Stomach (tissue), 4 donors: Measurements from ENCODE around the gene DPP6.

Experiments
- POLR2A ChIP-seq, 4 donors: fragments of 450-650 bp; IDR thresholded peaks; one replicate each; pipeline ENCODE4 v1.6.1; 2016; ENCODE audit warnings: antibody characterized with exemption in 4 of 4, control low read depth in 2 of 4, mild to moderate bottlenecking in 1 of 4, moderate library complexity in 1 of 4
- POLR2AphosphoS5 ChIP-seq, 3 donors: sonication (generic); formaldehyde crosslinking; IDR thresholded peaks; one replicate each; pipeline ENCODE4 v1.6.1; 2016; ENCODE audit warnings: antibody characterized with exemption in 3 of 3
- TF ChIP-seq, protein P1 (sequence below), 7 experiments: fragments of 450-650 bp in 4 of 7; fragments of 200-600 bp in 3 of 7; sonication (generic) in 3 of 7; IDR thresholded peaks; one replicate each; pipeline ENCODE4 v1.5.1; 2016 to 2019; ENCODE audit warnings: antibody characterized with exemption in 7 of 7, control low read depth in 2 of 7, mild to moderate bottlenecking in 1 of 7

DNA sequence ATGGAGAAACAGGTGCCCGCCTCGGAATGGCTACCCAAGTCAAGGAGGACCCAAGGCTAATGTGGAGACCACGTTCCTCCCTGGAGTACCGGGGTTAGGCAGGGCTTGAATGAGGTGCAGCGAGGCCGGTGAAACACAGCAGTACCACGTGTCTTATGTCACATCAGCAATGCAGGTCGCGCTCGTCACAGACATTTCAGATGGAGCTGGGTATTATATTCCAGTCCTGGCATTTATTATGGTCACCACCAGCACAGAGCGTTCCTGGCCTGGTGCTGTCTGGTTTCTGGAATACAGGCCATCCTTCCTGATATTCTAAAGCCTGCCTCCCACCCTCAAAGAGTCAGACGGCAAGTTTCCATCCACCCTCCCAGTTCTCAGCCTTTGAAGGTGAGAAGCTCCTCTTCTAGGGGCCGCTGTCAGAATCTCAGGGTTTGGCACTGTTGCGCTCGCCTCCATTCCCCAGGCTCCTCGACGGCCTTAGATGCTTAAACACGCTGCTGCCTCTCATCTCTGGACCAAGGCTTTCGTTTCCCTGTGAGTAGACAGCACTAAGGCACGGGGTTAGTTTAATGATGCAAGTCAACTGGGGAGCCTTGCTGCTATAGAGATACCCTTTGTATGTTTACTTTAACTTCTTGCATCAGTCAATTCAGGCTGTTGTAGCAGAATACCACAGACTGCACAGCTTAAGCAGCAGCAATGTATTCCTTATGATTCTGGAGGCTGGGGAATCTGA lies 377.6 kb downstream of the DPP6 start:
- TF ChIP-seq POLR2AphosphoS5 (IDR thresholded peaks at IDR 0.05), result no peak
- TF ChIP-seq, protein P1, sequence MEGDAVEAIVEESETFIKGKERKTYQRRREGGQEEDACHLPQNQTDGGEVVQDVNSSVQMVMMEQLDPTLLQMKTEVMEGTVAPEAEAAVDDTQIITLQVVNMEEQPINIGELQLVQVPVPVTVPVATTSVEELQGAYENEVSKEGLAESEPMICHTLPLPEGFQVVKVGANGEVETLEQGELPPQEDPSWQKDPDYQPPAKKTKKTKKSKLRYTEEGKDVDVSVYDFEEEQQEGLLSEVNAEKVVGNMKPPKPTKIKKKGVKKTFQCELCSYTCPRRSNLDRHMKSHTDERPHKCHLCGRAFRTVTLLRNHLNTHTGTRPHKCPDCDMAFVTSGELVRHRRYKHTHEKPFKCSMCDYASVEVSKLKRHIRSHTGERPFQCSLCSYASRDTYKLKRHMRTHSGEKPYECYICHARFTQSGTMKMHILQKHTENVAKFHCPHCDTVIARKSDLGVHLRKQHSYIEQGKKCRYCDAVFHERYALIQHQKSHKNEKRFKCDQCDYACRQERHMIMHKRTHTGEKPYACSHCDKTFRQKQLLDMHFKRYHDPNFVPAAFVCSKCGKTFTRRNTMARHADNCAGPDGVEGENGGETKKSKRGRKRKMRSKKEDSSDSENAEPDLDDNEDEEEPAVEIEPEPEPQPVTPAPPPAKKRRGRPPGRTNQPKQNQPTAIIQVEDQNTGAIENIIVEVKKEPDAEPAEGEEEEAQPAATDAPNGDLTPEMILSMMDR (IDR thresholded peaks at IDR 0.05), result no peak
- TF ChIP-seq POLR2A (IDR thresholded peaks at IDR 0.05), result no peak
